ENCODE measurements around the gene ADAM22. TPM values are rescaled to one million over a fixed set of nuclear protein-coding genes. Genes with fewer than 3 reads are reported as not detected.

ADAM22 gene
- total and polyA plus RNA-seq, 10 donors: 0.43 to 4.4 (median 3.0) TPM

- TF ChIP-seq CTCF (IDR thresholded peaks at IDR 0.05 in 8 of 11, conservative IDR thresholded peaks at IDR 0.05 in 3 of 11) (no peak), POLR2A (IDR thresholded peaks at IDR 0.05) (no peak), POLR2AphosphoS5 (IDR thresholded peaks at IDR 0.05) (no peak)
- no peaks in the 10 kb centered on the region for H3K36me3 ChIP-seq
Measured at GRCh38 chr7:87993269-87993668, 59.2 kb downstream of the ADAM22 start.

GRCh38 chr7:87999261-87999660 is 65.2 kb downstream of the ADAM22 start:
- WGBS, 5 donors: 79 to 90% (median 87%) methylated on average over 1 of the region's 1 CpG
- H3K36me3 ChIP-seq: no peaks in the 10 kb centered on the region
- H3K9me3 ChIP-seq: no peaks in the 10 kb centered on the region
- DNase-seq: no peak
- H3K27me3 ChIP-seq (replicated peaks in 1 of 7): no peaks in the 10 kb centered on the region
- H3K27ac ChIP-seq: no peak overlapping the region
- intact Hi-C loops (cut with DNase I; ENCODE audit: low total_unique reads): no loop called here
- no peak for TF ChIP-seq CTCF (IDR thresholded peaks at IDR 0.05 in 8 of 11, conservative IDR thresholded peaks at IDR 0.05 in 3 of 11)
- TF ChIP-seq POLR2AphosphoS5 (IDR thresholded peaks at IDR 0.05): no peak
- no peak for TF ChIP-seq POLR2A (IDR thresholded peaks at IDR 0.05)
- H3K4me1 ChIP-seq: no peaks in the 10 kb centered on the region
- no peak overlapping the region for H3K4me3 ChIP-seq

More at GRCh38 chr7:87993269-87993668, 59.2 kb downstream of the ADAM22 start:
- intact Hi-C loops (cut with DNase I; ENCODE audit: low total_unique reads): no loop called here
- no peaks in the 10 kb centered on the region for H3K4me1 ChIP-seq
- DNase-seq: no peak
- no peak overlapping the region for H3K27ac ChIP-seq
- H3K9me3 ChIP-seq: no peaks in the 10 kb centered on the region
- no peak overlapping the region for H3K4me3 ChIP-seq
- no peaks in the 10 kb centered on the region for H3K27me3 ChIP-seq (replicated peaks in 1 of 7)

- 89 to 97% (median 92%) methylated on average over 6 of the region's 6 CpGs for WGBS, 5 donors
Measured at GRCh38 chr7:88001744-88002530, 67.9 kb downstream of the ADAM22 start.

More at GRCh38 chr7:88001744-88002530, 67.9 kb downstream of the ADAM22 start:
- Histone ChIP-seq H3K4me1 (no peaks in the 10 kb centered on the region), H3K27me3 (replicated peaks in 1 of 7) (no peaks in the 10 kb centered on the region), H3K4me3 (no peak overlapping the region), H3K36me3 (no peaks in the 10 kb centered on the region), H3K27ac (no peak overlapping the region), H3K9me3 (no peaks in the 10 kb centered on the region)
- no peak for DNase-seq
- TF ChIP-seq CTCF (IDR thresholded peaks at IDR 0.05 in 8 of 11, conservative IDR thresholded peaks at IDR 0.05 in 3 of 11) (no peak), POLR2AphosphoS5 (IDR thresholded peaks at IDR 0.05) (no peak), POLR2A (IDR thresholded peaks at IDR 0.05) (no peak)
- intact Hi-C loops (cut with DNase I; ENCODE audit: low total_unique reads): no loop called here

Measured in spleen (tissue), 11 donors.